ENCODE data around the gene PARVB.
A peak's percentile ranks its signal among the peaks of the same experiment; 100 is the strongest.

PARVB gene

GRCh38 chr22:44204739-44205515 is 180.8 kb downstream of the PARVB start:
- DNase-seq: no peak

GRCh38 chr22:44205516-44206329 is 181.6 kb downstream of the PARVB start:
- DNase-seq: no peak

- no peak for DNase-seq
Measured at GRCh38 chr22:44206330-44206645, 182.2 kb downstream of the PARVB start.

- no peak for DNase-seq
Measured at GRCh38 chr22:44206696-44207095, 182.6 kb downstream of the PARVB start.

GRCh38 chr22:44207173-44207980 is 183.3 kb downstream of the PARVB start:
- DNase-seq: no peak

GRCh38 chr22:44207981-44208317 is 183.8 kb downstream of the PARVB start:
- DNase-seq: no peak

GRCh38 chr22:44209343-44209742 is 185.2 kb downstream of the PARVB start:
- no peak for DNase-seq

- no peak for DNase-seq
Measured at GRCh38 chr22:44210722-44211121, 186.6 kb downstream of the PARVB start.

- DNase-seq: no peak
Measured at GRCh38 chr22:44211256-44211945, 187.3 kb downstream of the PARVB start.

- DNase-seq: peak in 1 of 2 donors; percentile 34
Measured at GRCh38 chr22:44211946-44212930, 188.1 kb downstream of the PARVB start.

- DNase-seq: no peak
Measured at GRCh38 chr22:44212936-44213335, 188.8 kb downstream of the PARVB start.

- DNase-seq: no peak
Measured at GRCh38 chr22:44213489-44214043, 189.5 kb downstream of the PARVB start.

- DNase-seq: no peak
Measured at GRCh38 chr22:44214187-44214586, 190.1 kb downstream of the PARVB start.

GRCh38 chr22:44214764-44215163 is 190.7 kb downstream of the PARVB start:
- DNase-seq: no peak

- no peak for DNase-seq
Measured at GRCh38 chr22:44215287-44215686, 191.2 kb downstream of the PARVB start.

GRCh38 chr22:44217346-44217745 is 193.2 kb downstream of the PARVB start:
- no peak for DNase-seq

- DNase-seq: no peak
Measured at GRCh38 chr22:44218071-44218470, 194.0 kb downstream of the PARVB start.

- DNase-seq: no peak
Measured at GRCh38 chr22:44219101-44219870, 195.2 kb downstream of the PARVB start.

GRCh38 chr22:44220727-44221680 is 196.9 kb downstream of the PARVB start:
- DNase-seq: no peak
